Naive thymus-derived CD4-positive, alpha-beta T cell (primary cell): Measurements from ENCODE around the gene HAGH. TPM values are rescaled to one million over a fixed set of nuclear protein-coding genes. Genes with fewer than 3 reads are reported as not detected.

Experiments used
- ATAC-seq: fragments of 150-1000 bp; cut with Tn5 transposase; 2 replicates; pipeline ENCODE4 v1.10.0; 2021; ENCODE audit warnings: mild to moderate bottlenecking, moderate library complexity
- CTCF ChIA-PET: fragments of 350-600 bp; sonication (Branson Sonifier 250); formaldehyde crosslinking; loops from one replicate; lab custom pipeline; 2021; ENCODE audit warnings: antibody characterized with exemption; lab: Charles Lee
- POLR2A ChIA-PET: fragments of 350-600 bp; sonication (Branson Sonifier 250); formaldehyde crosslinking; loops from one replicate; lab custom pipeline; 2021; ENCODE audit warnings: antibody characterized with exemption, inconsistent platforms; lab: Charles Lee
- DNase-seq, 9 donors: peaks; one replicate each; pipeline versions ENCODE4 v3.0.0 to v3.0.0-alpha.2; 2020 to 2022; ENCODE audit warnings: mixed read lengths in 1 of 9
- H3K27ac ChIP-seq: one replicate; pipeline ENCODE4 v1.7.0; 2013; ENCODE audit warnings: mild to moderate bottlenecking, low read depth, low read length, moderate library complexity
- H3K27me3 ChIP-seq, 2 donors: one replicate each; pipeline ENCODE4 v1.7.0; 2013; ENCODE audit warnings: low read length in 2 of 2, mild to moderate bottlenecking in 2 of 2, moderate library complexity in 2 of 2; ENCODE audit not compliant: control insufficient read depth in 2 of 2, insufficient read depth in 2 of 2
- H3K36me3 ChIP-seq, 3 experiments: 1 replicate in 2 of 3; 2 replicates in 1 of 3; pipeline ENCODE4 v1.7.0; 2013; ENCODE audit warnings: low read length in 3 of 3, mild to moderate bottlenecking in 3 of 3, moderate library complexity in 1 of 3; ENCODE audit not compliant: insufficient read depth in 3 of 3, control insufficient read depth in 2 of 3
- H3K4me1 ChIP-seq, 2 donors: one replicate each; pipeline ENCODE4 v1.7.0; 2013; ENCODE audit warnings: low read length in 2 of 2, mild to moderate bottlenecking in 2 of 2, moderate library complexity in 1 of 2; ENCODE audit not compliant: control insufficient read depth in 2 of 2, insufficient read depth in 2 of 2
- H3K4me3 ChIP-seq: 2 replicates; pipeline ENCODE4 v1.7.0; 2013; ENCODE audit warnings: mild to moderate bottlenecking, low read length
- H3K9me3 ChIP-seq, 3 experiments: 1 replicate in 2 of 3; 2 replicates in 1 of 3; pipeline ENCODE4 v1.7.0; 2013; ENCODE audit warnings: low read length in 3 of 3; ENCODE audit not compliant: control insufficient read depth in 2 of 3
- H3K27ac Mint-ChIP-seq, 9 donors: one replicate each; pipeline ENCODE4 v1.8.0; 2020 to 2022; ENCODE audit warnings: mixed read lengths in 9 of 9, mild to moderate bottlenecking in 8 of 9, moderate library complexity in 5 of 9, inconsistent platforms in 2 of 9
- H3K27me3 Mint-ChIP-seq, 5 donors: one replicate each; pipeline ENCODE4 v1.8.0; 2021 to 2022; ENCODE audit warnings: mixed read lengths in 5 of 5, mild to moderate bottlenecking in 1 of 5
- H3K36me3 Mint-ChIP-seq, 5 donors: one replicate each; pipeline ENCODE4 v1.8.0; 2020 to 2022; ENCODE audit warnings: mixed read lengths in 5 of 5, mild to moderate bottlenecking in 3 of 5, inconsistent platforms in 1 of 5
- H3K4me1 Mint-ChIP-seq, 7 donors: one replicate each; pipeline ENCODE4 v1.8.0; 2020 to 2022; ENCODE audit warnings: mixed read lengths in 7 of 7, mild to moderate bottlenecking in 3 of 7, inconsistent platforms in 1 of 7
- H3K4me3 Mint-ChIP-seq, 10 donors: one replicate each; pipeline ENCODE4 v1.8.0; 2020 to 2022; ENCODE audit warnings: mild to moderate bottlenecking in 10 of 10, mixed read lengths in 10 of 10, moderate library complexity in 6 of 10, inconsistent platforms in 2 of 10
- H3K9me3 Mint-ChIP-seq, 11 donors: one replicate each; pipeline ENCODE4 v1.8.0; 2020 to 2022; ENCODE audit warnings: mixed read lengths in 11 of 11, mild to moderate bottlenecking in 4 of 11, inconsistent platforms in 1 of 11, moderate library complexity in 1 of 11
- intact Hi-C, 2 donors: fragments of 100-400 bp; cut with micrococcal nuclease; formaldehyde crosslinking; loops; one replicate each; pipeline ENCODE4 v1.15.1; 2023
- polyA plus RNA-seq, 2 donors: library from polyadenylated mRNA; unstranded; fragments of 300-500 nt; fragmentation: Illumina TruSeq; gene quantifications; one replicate each; pipeline ENCODE4 v1.2.3, GENCODE V29; 2021
- total RNA-seq, 6 experiments: library from RNA in 5 of 6; stranded (reverse) in 5 of 6; gene quantifications; 1 replicate in 5 of 6; 2 replicates in 1 of 6; pipeline ENCODE4 v1.2.3 and lab custom pipeline; 2021 to 2026

HAGH gene
- total and polyA plus RNA-seq, 7 experiments from 2014 or later = 39.4 to 72.9 (median 48.9) TPM

DNA sequence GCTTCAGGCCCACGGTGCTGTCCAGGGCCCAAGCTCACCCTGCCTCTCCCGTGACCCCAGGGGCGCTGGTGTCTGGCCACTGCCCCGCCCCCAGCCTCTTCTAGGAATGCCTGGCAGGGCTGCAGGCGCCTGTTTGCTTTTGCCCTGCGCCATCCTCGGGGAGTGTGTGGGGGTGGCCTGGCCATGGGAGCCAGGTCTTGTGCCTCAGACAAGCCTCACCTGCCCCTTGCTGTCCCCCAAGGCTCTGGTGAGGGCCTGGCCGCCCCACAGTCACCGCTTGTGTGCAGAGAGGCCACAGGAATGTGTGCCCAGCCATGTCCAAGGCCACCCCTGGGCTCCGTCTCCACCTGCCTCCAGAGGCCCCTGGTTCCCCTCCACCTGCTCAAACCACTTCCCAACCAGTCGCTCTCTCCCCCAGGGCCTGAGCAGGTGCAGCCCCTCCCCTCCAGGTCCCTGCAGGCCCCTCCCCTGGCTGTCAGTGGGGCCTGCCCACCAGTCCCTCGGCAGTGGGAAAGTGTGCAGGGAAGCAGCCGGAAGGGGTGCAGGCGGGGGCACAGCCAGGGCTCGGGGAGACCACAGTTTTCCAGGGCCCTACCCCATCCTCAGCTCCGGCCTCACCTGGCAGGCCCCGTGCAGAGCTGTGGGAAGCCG is 32.3 kb downstream of the HAGH start:
- peak; percentile 17 for ATAC-seq
- Histone ChIP-seq H3K4me1 (no peaks in the 10 kb centered on the region), H3K9me3 (peaks cover 0 to 6% (median 0%) of the 10 kb centered on the region in 3 experiments), H3K4me3 (no peak overlapping the region), H3K36me3 (peaks cover 0 to 30% (median 0%) of the 10 kb centered on the region in 3 experiments), H3K27me3 (no peaks in the 10 kb centered on the region), H3K27ac (no peak overlapping the region)
- intact Hi-C loops = no loop called here
- H3K36me3 Mint-ChIP-seq = peaks cover 0 to 7% (median 0%) of the 10 kb centered on the region in 5 donors
- H3K4me1 Mint-ChIP-seq = no peaks in the 10 kb centered on the region
- peaks cover 0 to 14% (median 3%) of the 10 kb centered on the region in 11 donors for H3K9me3 Mint-ChIP-seq
- CTCF ChIA-PET = no interaction called here
- peak in 1 of 9 donors; percentile 4 for DNase-seq
- POLR2A ChIA-PET = no interaction called here
- H3K4me3 Mint-ChIP-seq = no peak overlapping the region
- no peak overlapping the region for H3K27ac Mint-ChIP-seq
- H3K27me3 Mint-ChIP-seq = no peaks in the 10 kb centered on the region

DNA sequence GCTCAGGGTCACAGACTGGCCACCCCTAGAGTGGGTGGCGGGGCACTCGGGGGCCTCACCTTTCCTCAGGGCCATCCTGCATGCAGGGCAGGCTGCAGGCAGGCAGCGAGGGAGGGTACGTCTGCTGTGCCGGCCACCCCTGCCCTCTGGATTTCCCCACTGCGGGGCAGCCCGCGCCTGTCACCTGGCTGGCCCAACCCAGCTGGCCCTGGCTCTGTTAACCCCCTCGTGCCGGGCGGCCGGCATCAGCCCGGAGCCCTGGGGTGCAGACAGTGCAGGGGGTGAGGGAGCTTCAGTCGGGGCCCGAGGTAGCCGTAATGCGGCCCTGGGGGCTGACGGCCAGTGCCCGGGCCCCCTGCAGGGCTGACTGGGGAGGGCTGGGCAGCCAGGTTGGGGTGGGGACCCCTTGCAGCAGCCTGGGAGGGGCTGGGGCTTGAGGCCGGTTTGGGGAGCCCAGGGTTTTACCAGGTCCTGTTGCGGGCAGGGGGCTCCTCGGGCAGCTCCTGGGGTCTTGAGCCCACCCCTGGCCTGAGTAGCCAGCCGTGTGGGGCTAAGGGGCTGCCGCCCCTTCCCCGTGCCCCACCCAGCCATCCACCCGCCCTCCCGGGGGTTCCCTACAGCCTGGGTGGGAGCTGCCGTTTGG is 32.9 kb downstream of the HAGH start, which contains the start of gene IGFALS:
IGFALS (minus strand) TSS at position 128 of the 643 bp plus-strand sequence; CDS start at position 75, 53 bp downstream.
- H3K9me3 ChIP-seq = peaks cover 0 to 6% (median 0%) of the 10 kb centered on the region in 3 experiments
- Mint-ChIP-seq H3K4me1 (peaks cover 0 to 4% (median 0%) of the 10 kb centered on the region in 7 donors), H3K36me3 (peaks cover 0 to 5% (median 4%) of the 10 kb centered on the region in 5 donors), H3K9me3 (peaks cover 0 to 9% (median 2%) of the 10 kb centered on the region in 11 donors), H3K27ac (no peak within 1 kb of the TSS), H3K4me3 (no peak within 1 kb of the TSS), H3K27me3 (no peaks in the 10 kb centered on the region)
- no peaks in the 10 kb centered on the region for H3K4me1 ChIP-seq
- H3K27ac ChIP-seq = no peak within 1 kb of the TSS
- no peaks in the 10 kb centered on the region for H3K27me3 ChIP-seq
- DNase-seq (peak in 1 of 9 donors; percentile 5), ATAC-seq (peak; percentile 9)
- CTCF ChIA-PET = no interaction called here
- intact Hi-C loops = no loop called here
- H3K4me3 ChIP-seq = no peak within 1 kb of the TSS
- H3K36me3 ChIP-seq = peaks cover 0 to 36% (median 0%) of the 10 kb centered on the region in 3 experiments
- POLR2A ChIA-PET = no interaction called here

DNA sequence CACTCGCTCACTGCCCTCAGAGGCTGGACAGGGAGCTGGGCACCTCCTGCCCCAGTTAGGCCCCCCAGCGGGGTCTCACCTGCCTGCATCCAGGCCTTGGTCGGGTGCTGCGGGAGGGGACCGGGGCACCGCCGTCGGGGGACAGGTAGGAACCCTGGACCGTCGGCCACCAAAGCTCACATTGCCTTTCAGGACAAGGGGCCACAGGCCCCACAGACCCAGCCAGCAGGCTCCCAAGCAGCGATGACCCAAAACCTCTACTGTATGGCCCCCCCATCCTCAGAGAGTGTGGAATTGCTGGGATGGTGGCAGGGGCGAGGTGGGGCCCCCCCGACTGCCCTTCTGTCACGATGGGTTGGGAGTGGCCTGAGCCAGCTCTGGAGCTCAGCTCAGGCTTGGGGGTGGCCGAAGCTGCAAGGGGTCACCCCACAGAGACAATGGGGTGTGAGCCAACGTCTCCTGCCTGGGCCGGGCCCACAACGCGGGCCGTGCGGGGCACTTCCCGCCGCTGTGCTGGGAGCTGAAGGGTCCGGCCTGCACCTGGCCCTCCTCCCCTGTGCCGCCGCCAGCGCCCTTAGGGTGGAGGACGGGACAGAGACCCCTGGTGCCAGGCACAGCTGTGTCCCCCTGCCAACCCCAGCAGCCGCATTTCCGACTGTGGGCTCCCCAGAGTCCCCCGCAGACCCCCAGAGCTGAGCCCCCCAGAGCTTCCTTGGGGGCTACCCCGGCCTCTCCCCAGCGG is 33.6 kb downstream of the HAGH start:
- H3K27ac ChIP-seq = no peak overlapping the region
- Mint-ChIP-seq H3K4me3 (no peak overlapping the region), H3K27me3 (no peaks in the 10 kb centered on the region), H3K9me3 (peaks cover 0 to 9% (median 2%) of the 10 kb centered on the region in 11 donors), H3K4me1 (peaks cover 0 to 5% (median 0%) of the 10 kb centered on the region in 7 donors), H3K27ac (no peak overlapping the region), H3K36me3 (peaks cover 0 to 5% (median 4%) of the 10 kb centered on the region in 5 donors)
- no peaks in the 10 kb centered on the region for H3K27me3 ChIP-seq
- no peak overlapping the region for H3K4me3 ChIP-seq
- H3K4me1 ChIP-seq = no peaks in the 10 kb centered on the region
- DNase-seq (peak in 1 of 9 donors; percentile 4), ATAC-seq (no peak)
- peaks cover 0 to 43% (median 4%) of the 10 kb centered on the region in 3 experiments for H3K36me3 ChIP-seq
- POLR2A ChIA-PET = no interaction called here
- H3K9me3 ChIP-seq = peaks cover 0 to 6% (median 0%) of the 10 kb centered on the region in 3 experiments
- intact Hi-C loops = no loop called here
- CTCF ChIA-PET = no interaction called here

DNA sequence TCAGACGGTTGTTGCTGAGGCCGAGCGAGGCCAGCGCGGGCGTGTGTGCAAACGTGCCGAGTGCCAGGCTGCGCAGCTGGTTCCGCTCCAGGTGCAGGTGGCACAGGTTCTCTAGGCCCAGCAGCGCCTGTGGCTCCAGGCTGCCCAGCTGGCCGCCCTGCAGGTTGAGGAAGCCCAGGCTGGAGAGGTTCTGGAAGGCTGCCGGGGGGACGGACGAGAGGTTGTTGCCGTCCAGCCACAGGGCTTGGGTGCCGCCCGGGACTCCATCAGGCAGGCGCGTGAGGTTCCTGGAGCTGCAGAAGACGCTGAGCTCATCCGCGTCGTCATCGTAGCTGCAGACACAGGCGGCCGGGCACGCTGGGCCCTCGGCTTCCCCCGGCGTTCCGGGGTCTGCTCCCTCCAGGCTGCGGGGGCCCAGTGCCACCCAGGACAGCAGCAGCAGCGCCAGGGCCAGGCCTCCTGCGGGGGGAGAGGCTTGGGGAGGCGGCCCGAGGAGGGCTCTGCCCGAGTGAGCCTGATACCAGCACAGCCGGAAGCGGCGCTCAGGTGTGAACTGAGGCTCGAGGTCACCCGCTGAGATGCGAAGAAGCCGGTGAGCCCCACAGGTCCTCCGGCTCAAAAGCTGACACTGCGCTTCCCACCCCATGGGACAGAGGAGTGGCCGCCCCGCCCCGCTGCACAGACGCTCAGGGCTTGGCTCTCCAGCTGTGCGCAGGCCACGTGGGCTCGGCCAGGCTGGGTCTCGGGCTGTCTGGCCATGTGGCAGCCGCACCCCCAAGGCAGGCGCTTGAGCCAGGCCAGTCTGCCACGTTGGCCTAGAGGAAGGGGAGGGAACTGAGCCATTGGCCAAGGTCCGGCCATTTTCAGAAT is 34.4 kb downstream of the HAGH start:
- Histone ChIP-seq H3K9me3 (no peaks in the 10 kb centered on the region), H3K36me3 (peaks cover 0 to 52% (median 4%) of the 10 kb centered on the region in 3 experiments), H3K4me3 (no peak overlapping the region), H3K27ac (no peak overlapping the region), H3K4me1 (no peaks in the 10 kb centered on the region), H3K27me3 (no peaks in the 10 kb centered on the region)
- intact Hi-C loops = no loop called here
- POLR2A ChIA-PET = no interaction called here
- H3K4me1 Mint-ChIP-seq = peaks cover 0 to 5% (median 0%) of the 10 kb centered on the region in 7 donors
- peaks cover 0 to 5% (median 2%) of the 10 kb centered on the region in 5 donors for H3K36me3 Mint-ChIP-seq
- DNase-seq (peak in 1 of 9 donors; percentile 5), ATAC-seq (no peak)
- peaks cover 0 to 2% (median 1%) of the 10 kb centered on the region in 11 donors for H3K9me3 Mint-ChIP-seq
- H3K27me3 Mint-ChIP-seq = no peaks in the 10 kb centered on the region
- CTCF ChIA-PET = no interaction called here
- no peak overlapping the region for H3K4me3 Mint-ChIP-seq
- H3K27ac Mint-ChIP-seq = no peak overlapping the region

DNA sequence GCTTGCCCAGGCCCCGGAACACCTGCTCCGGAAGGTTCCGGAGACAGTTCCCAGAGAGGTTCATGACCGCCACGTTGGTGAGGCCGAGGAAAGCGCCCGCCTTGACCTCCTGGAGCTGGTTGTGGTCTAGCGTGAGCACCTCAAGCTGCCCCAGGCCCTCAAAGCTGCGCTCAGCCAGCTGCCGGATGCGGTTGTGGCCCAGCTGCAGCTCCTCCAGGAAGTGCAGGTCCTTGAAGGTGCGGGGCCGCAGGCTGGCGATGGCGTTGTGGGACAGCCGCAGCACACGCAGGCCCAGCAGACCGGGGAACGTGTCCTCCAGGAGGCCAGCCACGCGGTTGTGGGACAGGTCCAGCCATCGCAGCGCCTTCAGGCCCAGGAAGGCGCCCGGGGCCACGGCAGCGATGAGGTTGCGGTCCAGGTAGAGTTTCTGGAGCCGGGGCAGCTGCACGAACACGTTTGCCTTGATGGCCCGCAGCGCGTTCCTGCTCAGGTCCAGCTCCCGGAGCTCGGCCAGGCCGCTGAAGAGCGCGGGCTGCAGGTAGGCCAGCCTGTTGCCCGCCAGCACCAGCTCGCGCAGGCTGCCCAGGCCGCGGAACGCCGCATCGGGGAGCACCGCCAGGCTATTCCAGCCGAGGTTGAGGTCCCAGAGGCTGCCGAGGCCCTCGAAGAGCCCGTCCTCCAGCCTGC is 35.2 kb downstream of the HAGH start:
- Mint-ChIP-seq H3K36me3 (peaks cover 0 to 5% (median 1%) of the 10 kb centered on the region in 5 donors), H3K27me3 (no peaks in the 10 kb centered on the region), H3K9me3 (no peaks in the 10 kb centered on the region), H3K4me1 (peaks cover 0 to 5% (median 0%) of the 10 kb centered on the region in 7 donors), H3K4me3 (no peak overlapping the region), H3K27ac (no peak overlapping the region)
- intact Hi-C loops = no loop called here
- POLR2A ChIA-PET = interaction anchor here (0.8 kb wide), 1 partner anchor 9 kb away, joined by 3 read pairs; the partner anchor contains the start of genes NUBP2 and SPSB3
- DNase-seq (no peak), ATAC-seq (no peak)
- Histone ChIP-seq H3K27me3 (no peaks in the 10 kb centered on the region), H3K36me3 (peaks cover 0 to 59% (median 4%) of the 10 kb centered on the region in 3 experiments), H3K4me1 (no peaks in the 10 kb centered on the region), H3K27ac (no peak overlapping the region), H3K4me3 (no peak overlapping the region), H3K9me3 (no peaks in the 10 kb centered on the region)
- CTCF ChIA-PET = no interaction called here
